SJSA1 (cell line): ENCODE data around the gene ADAMTS4. TPM values are rescaled to one million over a fixed set of nuclear protein-coding genes. Genes with fewer than 3 reads are reported as not detected.

Experiments
- DNase-seq, 2 experiments: peaks; one replicate each; pipeline ENCODE4 v3.0.0-alpha.2; 2015 to 2020; ENCODE audit warnings: low spot score in 2 of 2, low read depth in 1 of 2
- H3K27ac ChIP-seq: fragments of 250-450 bp; sonication (Bioruptor Pico); 2 replicates; pipeline ENCODE4 v1.5.1; 2020; ENCODE audit warnings: mild to moderate bottlenecking, moderate library complexity
- H3K27me3 ChIP-seq: fragments of 250-450 bp; sonication (Bioruptor Pico); replicated peaks from 2 replicates; pipeline ENCODE4 v1.5.1; 2020; ENCODE audit warnings: mild to moderate bottlenecking, moderate library complexity
- H3K36me3 ChIP-seq: fragments of 250-450 bp; sonication (Bioruptor Pico); 2 replicates; pipeline ENCODE4 v1.5.1; 2020; ENCODE audit warnings: mild to moderate bottlenecking
- H3K4me1 ChIP-seq: fragments of 250-450 bp; sonication (Bioruptor Pico); replicated peaks from 2 replicates; pipeline ENCODE4 v1.6.1; 2021; ENCODE audit warnings: mild to moderate bottlenecking
- H3K4me3 ChIP-seq: fragments of 250-450 bp; sonication (Bioruptor Pico); 2 replicates; pipeline ENCODE4 v1.5.1; 2020; ENCODE audit warnings: mild to moderate bottlenecking
- H3K9me3 ChIP-seq: fragments of 250-450 bp; sonication (Bioruptor Pico); replicated peaks from 2 replicates; pipeline ENCODE4 v1.5.1; 2020; ENCODE audit warnings: mild to moderate bottlenecking
- total RNA-seq: library from RNA; depleted of rRNA; stranded (reverse); fragments of >200 nt; shearing (Covaris generic); gene quantifications from 2 replicates; pipeline ENCODE4 v1.2.3, GENCODE V29; 2014

The ADAMTS4 gene
- total RNA-seq, 1 experiment from 2014 or later, result not detected

DNA sequence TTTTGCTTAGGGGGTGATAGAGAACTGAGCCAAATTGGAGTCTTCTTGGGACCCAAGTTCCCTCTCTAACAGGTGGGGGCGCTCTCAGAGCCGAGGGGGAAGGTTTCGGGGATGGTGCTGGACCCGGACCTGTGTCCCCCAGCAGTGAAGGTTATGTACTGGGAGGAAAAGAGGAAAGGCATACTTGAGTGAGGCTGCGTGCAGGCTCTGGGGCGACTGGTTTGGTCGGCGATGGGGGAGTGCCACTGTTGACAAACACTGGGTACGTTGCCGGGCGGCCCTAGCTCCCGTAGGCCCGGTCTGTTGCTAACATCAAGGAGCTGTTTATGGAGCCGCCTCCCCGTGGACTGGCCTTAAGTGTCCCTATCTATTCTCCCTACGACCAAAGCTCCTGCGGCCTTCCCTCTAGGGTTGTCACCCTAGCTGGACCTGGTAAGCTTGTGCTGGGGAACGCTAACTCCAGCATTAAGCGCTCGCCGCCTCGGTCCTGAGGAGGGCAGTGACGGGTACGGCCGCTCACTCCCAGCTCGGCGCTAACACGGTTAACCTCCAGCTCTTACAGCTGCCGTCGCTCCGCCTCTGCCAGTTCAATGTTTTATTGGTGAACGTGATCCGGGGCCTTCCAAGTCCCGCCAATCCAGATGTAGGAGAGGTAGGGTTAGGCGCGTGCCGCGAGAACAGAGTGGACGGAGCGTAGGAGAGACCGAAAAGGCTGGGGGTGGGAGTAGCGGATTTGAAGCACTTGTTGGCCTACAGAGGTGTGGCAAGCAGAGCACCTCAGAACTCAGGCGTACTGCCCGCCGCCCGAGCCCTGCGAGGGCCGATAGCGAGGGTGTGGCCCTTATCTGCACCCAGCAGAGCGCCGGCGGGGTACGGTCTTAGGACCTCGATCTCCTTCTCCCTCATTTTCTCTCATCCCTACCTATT, 32.8 kb downstream of the ADAMTS4 start, which contains the start of gene PPOX:
Gene PPOX, plus strand, starts transcription at position 685 of the 927 bp plus-strand sequence. CDS start 422 bp downstream, outside the sequence.
- Histone ChIP-seq H3K4me3 (peak within 1 kb of the TSS; percentile 54), H3K27me3 (no peaks in the 10 kb centered on the region), H3K4me1 (peaks cover 15% of the 10 kb centered on the region), H3K36me3 (peaks cover 46% of the 10 kb centered on the region), H3K9me3 (no peaks in the 10 kb centered on the region), H3K27ac (peak within 1 kb of the TSS; percentile 80)
- DNase-seq, result peak; percentile 92 to 97

DNA sequence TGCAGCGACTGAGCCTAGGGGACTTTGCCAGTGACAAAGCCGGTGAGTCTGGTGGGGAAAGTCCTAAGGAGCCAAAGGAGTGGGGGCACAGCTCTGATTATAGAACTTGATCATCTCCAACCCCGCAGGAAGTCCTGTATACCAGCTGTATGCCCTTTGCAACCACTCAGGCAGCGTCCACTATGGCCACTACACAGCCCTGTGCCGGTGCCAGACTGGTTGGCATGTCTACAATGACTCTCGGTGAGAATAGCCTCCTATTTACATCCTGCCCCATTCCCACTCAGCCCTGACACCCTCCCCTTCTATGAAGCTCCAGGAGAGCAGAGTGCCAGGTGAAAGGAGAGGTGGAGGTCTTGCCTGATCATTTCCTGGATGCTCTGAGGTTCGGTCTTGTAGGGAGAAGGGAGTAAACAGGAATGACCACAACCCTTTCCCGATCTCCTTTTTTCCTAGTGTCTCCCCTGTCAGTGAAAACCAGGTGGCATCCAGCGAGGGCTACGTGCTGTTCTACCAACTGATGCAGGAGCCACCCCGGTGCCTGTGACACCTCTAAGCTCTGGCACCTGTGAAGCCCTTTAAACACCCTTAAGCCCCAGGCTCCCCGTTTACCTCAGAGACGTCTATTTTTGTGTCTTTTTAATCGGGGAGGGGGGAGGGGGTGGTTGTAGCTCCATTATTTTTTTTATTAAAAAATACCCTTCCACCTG, 33.8 kb downstream of the ADAMTS4 start:
- H3K27me3 ChIP-seq, result no peaks in the 10 kb centered on the region
- H3K4me1 ChIP-seq, result peaks cover 20% of the 10 kb centered on the region
- H3K9me3 ChIP-seq, result no peaks in the 10 kb centered on the region
- H3K4me3 ChIP-seq, result peak overlapping the region; percentile 54
- peaks cover 48% of the 10 kb centered on the region for H3K36me3 ChIP-seq
- peak overlapping the region; percentile 80 for H3K27ac ChIP-seq
- no peak for DNase-seq

DNA sequence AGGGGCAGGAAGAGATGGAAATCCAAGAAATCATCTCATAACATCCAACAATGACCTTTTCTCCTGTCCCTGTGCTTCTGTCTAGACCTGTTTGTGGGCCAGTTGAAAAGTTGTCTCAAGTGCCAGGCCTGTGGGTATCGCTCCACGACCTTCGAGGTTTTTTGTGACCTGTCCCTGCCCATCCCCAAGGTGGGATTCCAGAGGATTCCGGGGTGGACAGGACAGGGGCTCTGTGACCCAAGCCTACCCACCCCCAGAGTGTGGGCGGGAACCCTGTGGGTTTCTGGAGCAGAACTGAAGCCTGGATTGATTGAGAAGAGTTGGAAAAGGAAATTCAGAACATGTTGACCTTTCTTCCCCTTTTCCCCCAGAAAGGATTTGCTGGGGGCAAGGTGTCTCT, 35.1 kb downstream of the ADAMTS4 start:
- DNase-seq, result no peak
- Histone ChIP-seq H3K27me3 (no peaks in the 10 kb centered on the region), H3K36me3 (peaks cover 44% of the 10 kb centered on the region), H3K27ac (no peak overlapping the region), H3K4me3 (no peak overlapping the region), H3K9me3 (no peaks in the 10 kb centered on the region), H3K4me1 (peaks cover 28% of the 10 kb centered on the region)

DNA sequence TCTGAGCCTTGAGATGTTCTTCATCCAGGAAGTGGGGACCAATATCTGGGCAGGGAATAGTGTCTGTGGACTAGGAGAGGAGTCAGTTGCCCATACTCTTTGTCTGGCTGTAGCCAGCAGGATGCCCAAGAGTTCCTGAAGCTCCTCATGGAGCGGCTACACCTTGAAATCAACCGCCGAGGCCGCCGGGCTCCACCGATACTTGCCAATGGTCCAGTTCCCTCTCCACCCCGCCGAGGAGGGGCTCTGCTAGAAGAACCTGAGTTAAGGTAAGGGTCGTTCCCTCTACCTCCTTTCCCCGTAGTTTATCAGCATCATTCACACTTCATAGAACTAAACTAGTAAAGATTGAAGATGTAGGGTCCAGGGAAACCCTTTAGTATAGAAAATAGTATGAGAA, 36.0 kb downstream of the ADAMTS4 start:
- Histone ChIP-seq H3K27me3 (no peaks in the 10 kb centered on the region), H3K4me3 (no peak overlapping the region), H3K36me3 (peaks cover 54% of the 10 kb centered on the region), H3K4me1 (peaks cover 31% of the 10 kb centered on the region), H3K9me3 (no peaks in the 10 kb centered on the region), H3K27ac (no peak overlapping the region)
- no peak for DNase-seq

DNA sequence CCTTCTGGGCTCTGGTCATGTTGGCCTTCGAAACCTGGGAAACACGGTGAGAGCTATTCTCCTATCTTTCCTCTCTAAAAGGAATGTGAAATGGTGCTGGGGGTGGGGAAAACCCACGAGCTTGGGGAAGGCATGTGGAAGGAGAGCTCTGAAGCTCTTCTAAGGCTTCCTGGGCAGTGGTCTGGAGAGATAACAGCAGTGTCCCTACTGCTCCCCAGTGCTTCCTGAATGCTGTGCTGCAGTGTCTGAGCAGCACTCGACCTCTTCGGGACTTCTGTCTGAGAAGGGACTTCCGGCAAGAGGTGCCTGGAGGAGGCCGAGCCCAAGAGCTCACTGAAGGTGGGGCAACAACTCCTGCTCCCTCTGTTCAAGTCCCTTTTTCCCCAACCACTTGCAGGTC, 36.8 kb downstream of the ADAMTS4 start:
- Histone ChIP-seq H3K27ac (no peak overlapping the region), H3K36me3 (peaks cover 62% of the 10 kb centered on the region), H3K4me1 (peaks cover 29% of the 10 kb centered on the region), H3K9me3 (no peaks in the 10 kb centered on the region), H3K27me3 (no peaks in the 10 kb centered on the region), H3K4me3 (no peak overlapping the region)
- no peak for DNase-seq

DNA sequence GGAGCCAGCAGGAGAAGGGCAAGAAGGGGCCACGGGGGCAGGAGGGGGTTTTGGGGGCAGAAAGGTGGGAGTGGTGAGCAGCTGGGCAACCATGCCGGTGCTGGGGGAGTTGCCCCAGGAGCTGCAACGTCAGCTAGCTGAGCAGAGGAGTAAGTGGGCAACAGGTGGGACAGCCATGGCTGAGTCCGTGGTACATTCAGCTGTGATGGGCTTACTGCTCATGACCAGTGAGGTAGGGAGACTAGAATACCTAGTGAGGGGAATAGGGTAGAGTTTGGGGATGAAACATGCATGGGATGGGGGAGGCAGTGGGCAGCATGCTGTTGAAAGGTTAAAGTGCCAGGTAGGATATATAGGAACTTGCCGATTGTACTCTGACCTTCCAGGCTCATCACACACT, 37.2 kb downstream of the ADAMTS4 start:
- H3K36me3 ChIP-seq, result peaks cover 66% of the 10 kb centered on the region
- H3K4me1 ChIP-seq, result peaks cover 26% of the 10 kb centered on the region
- H3K27me3 ChIP-seq, result no peaks in the 10 kb centered on the region
- H3K9me3 ChIP-seq, result no peaks in the 10 kb centered on the region
- H3K27ac ChIP-seq, result no peak overlapping the region
- DNase-seq, result no peak
- H3K4me3 ChIP-seq, result no peak overlapping the region

DNA sequence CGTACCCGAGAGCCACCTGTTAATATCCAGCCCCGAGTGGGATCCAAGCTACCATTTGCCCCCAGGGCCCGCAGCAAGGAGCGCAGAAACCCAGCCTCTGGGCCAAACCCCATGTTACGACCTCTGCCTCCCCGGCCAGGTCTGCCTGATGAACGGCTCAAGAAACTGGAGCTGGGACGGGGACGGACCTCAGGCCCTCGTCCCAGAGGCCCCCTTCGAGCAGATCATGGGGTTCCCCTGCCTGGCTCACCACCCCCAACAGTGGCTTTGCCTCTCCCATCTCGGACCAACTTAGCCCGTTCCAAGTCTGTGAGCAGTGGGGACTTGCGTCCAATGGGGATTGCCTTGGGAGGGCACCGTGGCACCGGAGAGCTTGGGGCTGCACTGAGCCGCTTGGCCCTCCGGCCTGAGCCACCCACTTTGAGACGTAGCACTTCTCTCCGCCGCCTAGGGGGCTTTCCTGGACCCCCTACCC, 38.1 kb downstream of the ADAMTS4 start:
- Histone ChIP-seq H3K4me3 (no peak overlapping the region), H3K4me1 (peaks cover 23% of the 10 kb centered on the region), H3K27me3 (no peaks in the 10 kb centered on the region), H3K36me3 (peaks cover 69% of the 10 kb centered on the region), H3K9me3 (no peaks in the 10 kb centered on the region), H3K27ac (no peak overlapping the region)
- DNase-seq, result no peak

DNA sequence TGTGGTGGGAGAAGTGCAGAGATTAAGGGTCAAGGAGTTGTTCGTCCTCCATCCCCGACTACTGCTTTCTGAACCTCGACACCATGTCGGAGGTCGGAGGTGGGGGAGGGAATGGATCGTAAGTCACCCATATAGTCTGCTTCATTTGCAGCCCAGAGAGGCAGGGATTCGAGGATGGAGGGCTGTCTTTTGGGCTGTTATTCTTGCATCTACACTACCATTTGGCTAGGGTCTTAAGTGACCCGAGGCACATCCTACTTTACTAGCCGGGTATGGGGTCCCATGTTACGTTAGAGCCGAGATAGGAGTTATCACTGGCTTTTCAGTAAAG, 39.0 kb downstream of the ADAMTS4 start:
- peaks cover 74% of the 10 kb centered on the region for H3K36me3 ChIP-seq
- H3K27me3 ChIP-seq, result no peaks in the 10 kb centered on the region
- no peak for DNase-seq

DNA sequence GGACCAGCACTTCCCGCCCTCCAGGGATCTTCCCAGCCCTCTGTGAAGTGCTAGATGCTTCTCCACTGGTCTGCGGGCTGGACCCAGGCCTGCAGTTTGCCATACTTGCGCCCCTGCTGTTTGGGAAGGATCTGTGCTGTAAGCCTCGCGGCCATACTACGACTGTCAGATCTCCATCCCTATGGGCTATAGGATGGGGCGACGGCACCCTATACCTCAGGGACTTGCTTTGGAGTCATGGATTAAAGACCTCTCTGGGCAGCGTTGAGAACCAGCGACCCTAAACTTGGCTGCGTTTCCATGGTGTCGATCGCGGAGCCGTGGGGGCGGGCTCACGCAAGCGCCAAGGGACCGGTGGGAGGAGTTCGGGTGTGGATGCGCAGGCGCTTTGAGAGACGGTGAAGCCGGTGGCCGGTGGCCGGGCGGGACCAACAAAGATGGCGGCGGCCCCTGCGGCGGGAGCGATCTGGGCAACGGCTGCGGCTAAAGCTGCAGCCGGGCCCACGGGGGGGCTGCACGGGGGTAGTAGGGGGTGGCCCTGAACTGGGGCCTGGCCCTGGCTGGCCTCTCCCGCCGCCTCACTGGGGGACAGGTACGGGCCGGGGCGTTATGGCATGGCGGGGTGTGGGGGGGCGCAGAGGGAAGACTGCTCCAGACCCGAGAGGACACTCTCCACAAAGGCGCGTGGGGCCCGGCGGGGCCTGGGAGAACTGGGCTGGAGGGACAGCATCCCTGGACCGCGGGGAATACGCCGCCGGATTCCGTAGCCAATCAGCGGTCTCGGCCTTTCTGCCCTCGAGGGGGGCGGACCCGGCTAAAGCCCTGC, 39.6 kb downstream of the ADAMTS4 start, which contains the start of gene USP21:
Gene USP21, plus strand, starts transcription at position 414 of the 826 bp plus-strand sequence. CDS start 1,141 bp downstream, outside the sequence.
- Histone ChIP-seq H3K9me3 (no peaks in the 10 kb centered on the region), H3K4me3 (peak within 1 kb of the TSS; percentile 67), H3K36me3 (peaks cover 69% of the 10 kb centered on the region), H3K27ac (peak within 1 kb of the TSS; percentile 70), H3K27me3 (no peaks in the 10 kb centered on the region), H3K4me1 (peaks cover 22% of the 10 kb centered on the region)
- DNase-seq, result peak; percentile 82 to 94

More for the DNA sequence above, 39.0 kb downstream of the ADAMTS4 start:
- Histone ChIP-seq H3K4me1 (peaks cover 17% of the 10 kb centered on the region), H3K4me3 (peak overlapping the region; percentile 67), H3K27ac (peak overlapping the region; percentile 70), H3K9me3 (no peaks in the 10 kb centered on the region)

DNA sequence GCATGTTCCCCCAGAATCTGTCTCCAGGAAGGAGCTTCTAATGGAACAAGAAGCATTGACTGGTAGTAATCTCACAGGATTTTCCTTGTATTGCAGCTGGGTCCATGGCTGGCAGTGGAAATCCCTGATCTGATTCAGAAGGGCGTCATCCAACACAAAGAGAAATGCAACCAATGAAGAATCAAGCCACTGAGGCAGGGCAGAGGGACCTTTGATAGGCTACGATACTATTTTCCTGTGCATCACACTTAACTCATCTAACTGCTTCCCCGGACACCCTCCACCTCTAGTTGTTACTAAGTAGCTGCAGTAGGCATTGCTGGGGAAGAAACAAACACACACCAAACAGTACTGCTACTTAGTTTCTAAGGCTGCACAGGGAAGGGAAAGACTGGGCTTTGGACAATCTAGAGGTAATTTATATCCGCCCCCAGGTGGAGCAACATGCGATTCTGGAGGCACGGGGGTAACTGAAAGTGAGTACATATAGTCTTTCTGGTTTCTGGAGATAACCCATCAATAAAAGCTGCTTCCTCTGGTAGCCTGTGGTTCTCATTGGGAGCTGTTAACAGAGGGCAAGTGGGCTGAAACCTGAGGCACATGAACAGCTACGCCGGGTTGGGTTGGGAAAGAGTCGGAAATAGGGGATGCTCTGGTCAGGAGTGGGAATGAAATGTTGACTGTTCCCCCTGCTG, 40.4 kb downstream of the ADAMTS4 start:
- H3K36me3 ChIP-seq, result peaks cover 66% of the 10 kb centered on the region
- H3K27me3 ChIP-seq, result no peaks in the 10 kb centered on the region
- peak overlapping the region; percentile 70 for H3K27ac ChIP-seq
- no peak for DNase-seq
- H3K4me3 ChIP-seq, result peak overlapping the region; percentile 67; the same call in 1 of the 2 replicates
- peaks cover 23% of the 10 kb centered on the region for H3K4me1 ChIP-seq
- no peaks in the 10 kb centered on the region for H3K9me3 ChIP-seq

DNA sequence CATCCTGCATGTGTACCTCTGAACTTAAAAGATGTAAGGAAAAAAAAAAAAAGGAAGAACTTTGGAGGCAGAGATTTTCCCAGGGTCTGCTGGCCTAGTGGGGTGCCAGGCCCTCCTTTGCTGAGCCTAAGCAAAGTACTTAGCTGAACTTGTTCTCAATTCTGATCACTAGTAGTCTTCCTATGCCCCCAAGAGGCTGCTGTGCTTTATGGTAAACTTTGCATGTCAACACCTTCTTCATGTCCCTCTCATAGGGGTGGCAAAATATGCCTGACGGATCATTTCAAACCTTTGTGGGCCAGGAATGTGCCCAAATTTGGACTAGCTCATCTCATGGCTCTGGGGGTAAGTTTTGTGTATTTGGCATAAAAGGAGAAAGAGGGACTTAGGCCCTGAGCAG, 41.0 kb downstream of the ADAMTS4 start:
- DNase-seq, result no peak
- H3K9me3 ChIP-seq, result no peaks in the 10 kb centered on the region
- H3K36me3 ChIP-seq, result peaks cover 61% of the 10 kb centered on the region
- no peak overlapping the region for H3K4me3 ChIP-seq
- peaks cover 23% of the 10 kb centered on the region for H3K4me1 ChIP-seq
- H3K27ac ChIP-seq, result no peak overlapping the region
- H3K27me3 ChIP-seq, result no peaks in the 10 kb centered on the region

DNA sequence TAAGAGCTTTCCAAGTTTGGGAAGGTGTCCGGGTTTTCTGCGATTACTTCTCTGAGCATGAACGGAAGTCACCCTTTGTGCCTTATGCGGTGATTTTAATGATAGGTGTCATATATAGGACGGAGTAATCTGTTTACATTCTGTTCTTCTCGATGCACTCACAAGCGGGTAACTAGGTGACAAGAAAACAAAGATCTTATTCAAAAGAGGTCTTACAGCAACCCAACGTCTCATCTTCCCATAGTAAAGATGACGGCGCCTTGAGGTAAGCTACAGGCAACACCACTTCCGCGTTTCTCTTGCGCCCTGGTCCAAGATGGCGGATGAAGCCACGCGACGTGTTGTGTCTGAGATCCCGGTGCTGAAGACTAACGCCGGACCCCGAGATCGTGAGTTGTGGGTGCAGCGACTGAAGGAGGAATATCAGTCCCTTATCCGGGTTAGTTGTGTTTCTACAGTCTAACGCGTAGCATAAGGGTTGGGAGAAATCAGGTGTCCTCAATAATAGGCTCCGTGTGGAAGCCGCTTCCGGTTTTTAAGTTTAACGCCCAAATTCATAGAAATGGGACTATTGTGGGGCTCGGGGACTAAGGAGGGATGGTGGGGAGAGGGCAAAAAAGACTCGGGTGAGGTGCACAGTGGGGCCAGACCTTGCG, 45.0 kb downstream of the ADAMTS4 start, which contains the start of gene UFC1:
Gene UFC1, plus strand, starts transcription at position 297 of the 656 bp plus-strand sequence. Its CDS starts 20 bp downstream, at position 317.
- Histone ChIP-seq H3K9me3 (no peaks in the 10 kb centered on the region), H3K27ac (peak within 1 kb of the TSS; percentile 93), H3K27me3 (no peaks in the 10 kb centered on the region), H3K36me3 (peaks cover 33% of the 10 kb centered on the region), H3K4me3 (peak within 1 kb of the TSS; percentile 59), H3K4me1 (peaks cover 9% of the 10 kb centered on the region)
- DNase-seq, result peak; percentile 85 to 91
